GM21737 (cell line): Measurements from ENCODE around the gene TOPAZ1.

Source experiments
- ATAC-seq: cut with Tn5 transposase; IDR thresholded peaks from one replicate; pipeline ENCODE4 v1.9.1; 2021; ENCODE audit warnings: mild to moderate bottlenecking, moderate library complexity; ENCODE audit not compliant: unreplicated experiment

The TOPAZ1 gene

GRCh38 chr3:44241706-44242105 is at the start of gene TOPAZ1:
Gene TOPAZ1 (plus strand): TSS chr3:44241886. CDS start chr3:44242054, 168 bp downstream.
- no peak for ATAC-seq

GRCh38 chr3:44198284-44199269 is 43.1 kb upstream of the TOPAZ1 start:
- no peak for ATAC-seq

- no peak for ATAC-seq
Measured at GRCh38 chr3:44206261-44206660, 35.4 kb upstream of the TOPAZ1 start.

- ATAC-seq: no peak
Measured at GRCh38 chr3:44206862-44207652, 34.6 kb upstream of the TOPAZ1 start.

GRCh38 chr3:44208086-44208485 is 33.6 kb upstream of the TOPAZ1 start:
- ATAC-seq: no peak

- ATAC-seq: no peak
Measured at GRCh38 chr3:44208568-44208967, 33.1 kb upstream of the TOPAZ1 start.

- no peak for ATAC-seq
Measured at GRCh38 chr3:44210967-44211366, 30.7 kb upstream of the TOPAZ1 start.

- ATAC-seq: no peak
Measured at GRCh38 chr3:44222337-44222736, 19.3 kb upstream of the TOPAZ1 start.

GRCh38 chr3:44223299-44223698 is 18.4 kb upstream of the TOPAZ1 start:
- ATAC-seq: no peak

GRCh38 chr3:44224131-44224530 is 17.6 kb upstream of the TOPAZ1 start:
- no peak for ATAC-seq

- no peak for ATAC-seq
Measured at GRCh38 chr3:44226573-44226972, 15.1 kb upstream of the TOPAZ1 start.

- ATAC-seq: no peak
Measured at GRCh38 chr3:44227632-44228031, 14.1 kb upstream of the TOPAZ1 start.

- no peak for ATAC-seq
Measured at GRCh38 chr3:44228900-44229299, 12.8 kb upstream of the TOPAZ1 start.

- ATAC-seq: no peak
Measured at GRCh38 chr3:44232407-44232806, 9.3 kb upstream of the TOPAZ1 start.

- ATAC-seq: no peak
Measured at GRCh38 chr3:44234648-44235268, 6.9 kb upstream of the TOPAZ1 start.

- no peak for ATAC-seq
Measured at GRCh38 chr3:44235604-44236484, 5.8 kb upstream of the TOPAZ1 start.

GRCh38 chr3:44236485-44236908 is 5.2 kb upstream of the TOPAZ1 start:
- no peak for ATAC-seq

GRCh38 chr3:44237161-44237560 is 4.5 kb upstream of the TOPAZ1 start:
- no peak for ATAC-seq

- no peak for ATAC-seq
Measured at GRCh38 chr3:44237665-44238064, 4.0 kb upstream of the TOPAZ1 start.

- no peak for ATAC-seq
Measured at GRCh38 chr3:44238889-44239288, 2.8 kb upstream of the TOPAZ1 start.
